ENCODE data around the gene SLC25A51. TPM values are rescaled to one million over a fixed set of nuclear protein-coding genes. Genes with fewer than 3 reads are reported as not detected.

SLC25A51 gene, protein sequence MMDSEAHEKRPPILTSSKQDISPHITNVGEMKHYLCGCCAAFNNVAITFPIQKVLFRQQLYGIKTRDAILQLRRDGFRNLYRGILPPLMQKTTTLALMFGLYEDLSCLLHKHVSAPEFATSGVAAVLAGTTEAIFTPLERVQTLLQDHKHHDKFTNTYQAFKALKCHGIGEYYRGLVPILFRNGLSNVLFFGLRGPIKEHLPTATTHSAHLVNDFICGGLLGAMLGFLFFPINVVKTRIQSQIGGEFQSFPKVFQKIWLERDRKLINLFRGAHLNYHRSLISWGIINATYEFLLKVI
- total RNA-seq, result 26.6 TPM

DNA sequence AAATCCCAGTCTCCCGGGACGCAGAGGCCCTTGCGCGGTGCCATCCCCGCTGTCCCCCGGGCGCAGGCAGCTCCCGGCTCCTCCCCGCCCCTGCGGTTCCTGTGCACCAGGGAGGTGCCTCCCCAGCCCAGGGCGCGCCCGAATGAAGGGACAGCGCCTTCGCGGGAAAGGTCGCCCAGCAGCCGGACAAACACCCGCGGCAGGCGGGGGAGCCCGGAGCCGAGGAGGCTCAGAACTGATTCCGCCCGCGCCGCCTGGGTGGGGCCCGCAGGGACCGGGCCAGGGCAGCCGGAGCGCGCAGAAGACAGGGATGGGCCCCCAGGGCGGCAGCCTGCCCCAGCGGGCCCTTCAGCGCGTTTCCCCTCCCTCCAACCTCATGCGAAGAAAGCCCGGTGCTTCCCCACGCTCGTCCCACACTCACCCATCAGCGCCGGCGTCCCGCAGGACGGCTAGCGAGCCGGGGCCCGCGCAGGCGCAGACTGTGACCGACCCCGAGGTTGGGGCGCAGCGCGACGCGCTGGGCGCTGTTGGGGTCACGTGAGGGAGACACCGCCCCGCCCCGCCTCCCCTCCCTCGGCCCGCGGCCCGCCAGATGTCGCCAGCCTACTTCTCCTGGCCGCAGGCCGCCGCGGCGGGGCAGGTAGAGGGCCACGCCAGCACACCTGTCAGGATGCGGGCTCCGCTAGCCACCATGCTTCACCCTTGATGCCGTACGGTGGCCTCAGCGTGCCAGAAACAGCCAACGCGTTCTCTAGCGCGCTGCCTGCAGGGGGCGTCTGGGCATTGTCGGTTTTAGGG, at the start of gene SLC25A51:
SLC25A51 (minus strand) TSS at position 481 of the 798 bp plus-strand sequence. CDS start 15,577 bp downstream, outside the sequence.
- peak within 1 kb of the TSS; percentile 74 for H3K27ac ChIP-seq (ENCODE audit: low read depth, low read length)
- no peaks in the 10 kb centered on the region for H3K9me3 ChIP-seq (ENCODE audit: control insufficient read depth in 3 of 3, low read length in 3 of 3)
- H3K4me3 ChIP-seq (ENCODE audit: low read length in 3 of 3), result peak within 1 kb of the TSS; percentile 76 to 96 (median 84)
- H3K9ac ChIP-seq (ENCODE audit: low read depth in 1 of 3, low read length in 3 of 3), result peak within 1 kb of the TSS; percentile 67 to 91 (median 88)
- H3K27me3 ChIP-seq (ENCODE audit: control insufficient read depth in 3 of 3, insufficient read depth in 3 of 3, low read length in 3 of 3), result no peaks in the 10 kb centered on the region
- H3K36me3 ChIP-seq (ENCODE audit: control insufficient read depth in 3 of 3, insufficient read depth in 3 of 3, low read length in 3 of 3), result peaks cover 5 to 9% (median 7%) of the 10 kb centered on the region in 3 donors
- peaks cover 15 to 19% (median 17%) of the 10 kb centered on the region in 3 donors for H3K4me1 ChIP-seq (ENCODE audit: control insufficient read depth in 3 of 3, insufficient read depth in 3 of 3, low read length in 3 of 3)

DNA sequence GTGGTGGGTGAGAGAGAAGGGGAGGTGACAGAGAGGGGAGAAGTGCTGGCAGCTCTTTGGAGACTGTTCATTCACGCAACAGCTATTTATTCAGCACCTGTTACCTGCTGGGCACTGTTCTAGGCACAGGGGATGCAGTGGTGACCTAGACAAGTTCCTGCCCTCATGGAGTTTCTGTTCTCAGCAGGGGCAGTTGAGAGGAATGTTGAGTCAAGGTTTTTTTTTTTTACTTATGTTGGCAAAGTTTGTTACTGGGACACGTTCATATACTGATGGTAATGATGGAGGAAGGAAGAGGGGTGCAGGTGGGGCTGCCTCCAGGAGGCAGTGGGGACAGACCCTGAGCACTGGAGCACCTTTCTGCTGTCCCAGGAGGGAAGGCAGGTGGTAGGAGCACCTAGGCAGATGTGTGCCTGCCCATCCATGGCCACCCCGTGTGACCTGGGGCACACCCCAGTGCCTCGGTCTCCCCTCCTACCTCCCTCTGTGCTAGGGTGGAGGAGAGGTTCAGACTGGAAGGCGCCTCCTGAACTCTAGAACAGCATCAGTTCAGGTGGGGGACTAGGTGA, 49.4 kb upstream of the SLC25A51 start:
- Histone ChIP-seq H3K4me1 (ENCODE audit: control insufficient read depth in 3 of 3, insufficient read depth in 3 of 3, low read length in 3 of 3) (peaks cover 9 to 28% (median 22%) of the 10 kb centered on the region in 3 donors), H3K27me3 (ENCODE audit: control insufficient read depth in 3 of 3, insufficient read depth in 3 of 3, low read length in 3 of 3) (no peaks in the 10 kb centered on the region), H3K4me3 (ENCODE audit: low read length in 3 of 3) (no peak overlapping the region), H3K27ac (ENCODE audit: low read depth, low read length) (peak overlapping the region; percentile 49), H3K9me3 (ENCODE audit: control insufficient read depth in 3 of 3, low read length in 3 of 3) (no peaks in the 10 kb centered on the region), H3K9ac (ENCODE audit: low read depth in 1 of 3, low read length in 3 of 3) (peak overlapping the region in 2 of 3 donors; percentile 24 to 72), H3K36me3 (ENCODE audit: control insufficient read depth in 3 of 3, insufficient read depth in 3 of 3, low read length in 3 of 3) (peaks cover 4 to 9% (median 6%) of the 10 kb centered on the region in 3 donors)

DNA sequence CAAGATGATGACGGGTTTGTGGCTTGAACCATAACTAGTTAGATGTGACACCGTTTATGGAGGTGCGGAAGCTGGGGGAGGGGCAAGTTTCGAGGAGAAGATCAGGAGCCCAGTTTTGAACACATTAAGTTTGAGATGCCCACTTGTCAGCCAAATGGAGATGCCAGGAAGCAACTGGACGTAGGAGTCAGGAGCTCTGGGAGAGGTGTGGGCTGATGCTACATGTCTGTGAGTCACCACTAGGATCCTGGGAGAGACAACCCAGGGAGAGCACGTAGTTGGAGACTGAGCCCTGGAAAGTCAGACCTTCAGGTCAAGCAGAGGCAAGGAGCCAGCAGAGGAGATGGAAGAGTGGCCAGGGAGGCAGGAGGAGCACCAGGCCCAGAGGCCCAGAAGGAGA, 48.8 kb upstream of the SLC25A51 start:
- Histone ChIP-seq H3K27ac (ENCODE audit: low read depth, low read length) (no peak overlapping the region), H3K4me1 (ENCODE audit: control insufficient read depth in 3 of 3, insufficient read depth in 3 of 3, low read length in 3 of 3) (peaks cover 9 to 25% (median 22%) of the 10 kb centered on the region in 3 donors), H3K36me3 (ENCODE audit: control insufficient read depth in 3 of 3, insufficient read depth in 3 of 3, low read length in 3 of 3) (peaks cover 4 to 13% (median 8%) of the 10 kb centered on the region in 3 donors), H3K9ac (ENCODE audit: low read depth in 1 of 3, low read length in 3 of 3) (no peak overlapping the region), H3K9me3 (ENCODE audit: control insufficient read depth in 3 of 3, low read length in 3 of 3) (no peaks in the 10 kb centered on the region), H3K4me3 (ENCODE audit: low read length in 3 of 3) (no peak overlapping the region), H3K27me3 (ENCODE audit: control insufficient read depth in 3 of 3, insufficient read depth in 3 of 3, low read length in 3 of 3) (no peaks in the 10 kb centered on the region)

DNA sequence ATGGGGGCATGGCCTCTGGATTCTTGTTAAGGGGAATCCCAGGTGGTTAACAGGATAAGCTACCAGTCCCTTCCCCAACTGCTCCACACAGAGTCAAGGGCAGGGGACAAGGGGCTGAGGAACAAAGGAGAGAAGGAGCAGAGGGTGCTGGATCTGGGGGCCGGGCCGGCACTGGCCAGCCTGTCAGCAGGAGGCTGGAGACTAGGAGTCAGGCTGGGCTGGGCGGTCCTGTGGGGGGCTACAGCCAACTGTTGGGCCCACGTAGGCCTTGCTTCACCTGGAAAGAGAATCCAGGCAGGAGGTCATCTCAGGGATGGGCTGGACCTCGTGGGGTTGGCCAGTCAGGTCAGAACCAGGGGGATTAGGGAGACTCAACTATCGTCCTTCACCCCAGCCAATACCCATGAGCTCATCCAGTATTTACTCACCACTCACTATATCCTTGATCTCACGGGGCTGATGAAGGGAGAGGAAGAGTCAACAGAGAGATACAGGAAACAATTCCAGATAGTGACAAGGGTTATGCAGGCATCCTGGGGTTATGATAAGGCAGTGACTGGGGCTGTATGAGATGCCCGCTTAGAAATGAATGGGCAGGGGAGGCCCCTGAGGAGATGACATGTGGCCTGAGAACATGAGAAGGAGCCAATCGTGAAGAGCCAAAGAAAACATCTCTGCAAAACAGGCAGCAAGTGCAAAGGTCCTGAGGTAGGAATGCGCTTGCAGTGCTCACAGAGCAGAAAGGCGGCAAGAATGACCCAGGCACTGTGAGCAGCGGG, 47.9 kb upstream of the SLC25A51 start:
- H3K9ac ChIP-seq (ENCODE audit: low read depth in 1 of 3, low read length in 3 of 3), result no peak overlapping the region

DNA sequence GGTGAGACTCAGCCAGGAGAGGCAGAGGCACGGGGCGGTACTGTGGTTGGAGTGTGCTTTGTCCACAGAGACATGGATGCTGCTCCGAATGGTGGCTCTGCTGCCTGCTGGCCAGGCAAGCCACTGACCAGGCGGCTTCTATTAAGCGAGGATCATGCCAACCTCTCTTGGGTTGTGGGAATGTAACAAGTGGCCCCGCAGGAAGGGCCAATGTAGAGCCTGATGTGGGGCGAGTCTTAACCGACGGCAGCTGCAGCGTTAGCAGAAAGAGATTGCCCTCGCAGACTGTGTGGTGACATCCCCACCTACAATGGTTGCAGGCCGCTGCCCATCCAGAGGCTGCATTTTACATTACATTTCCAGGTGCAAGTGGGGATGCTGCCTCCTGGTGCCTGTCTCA, 46.6 kb upstream of the SLC25A51 start:
- Histone ChIP-seq H3K27me3 (ENCODE audit: control insufficient read depth in 3 of 3, insufficient read depth in 3 of 3, low read length in 3 of 3) (no peaks in the 10 kb centered on the region), H3K4me1 (ENCODE audit: control insufficient read depth in 3 of 3, insufficient read depth in 3 of 3, low read length in 3 of 3) (peaks cover 9 to 22% (median 19%) of the 10 kb centered on the region in 3 donors), H3K27ac (ENCODE audit: low read depth, low read length) (no peak overlapping the region), H3K9me3 (ENCODE audit: control insufficient read depth in 3 of 3, low read length in 3 of 3) (no peaks in the 10 kb centered on the region), H3K36me3 (ENCODE audit: control insufficient read depth in 3 of 3, insufficient read depth in 3 of 3, low read length in 3 of 3) (peaks cover 13 to 20% (median 18%) of the 10 kb centered on the region in 3 donors), H3K9ac (ENCODE audit: low read depth in 1 of 3, low read length in 3 of 3) (no peak overlapping the region), H3K4me3 (ENCODE audit: low read length in 3 of 3) (no peak overlapping the region)

More for the DNA sequence above, 47.9 kb upstream of the SLC25A51 start:
- Histone ChIP-seq H3K36me3 (ENCODE audit: control insufficient read depth in 3 of 3, insufficient read depth in 3 of 3, low read length in 3 of 3) (peaks cover 11 to 13% (median 12%) of the 10 kb centered on the region in 3 donors), H3K9me3 (ENCODE audit: control insufficient read depth in 3 of 3, low read length in 3 of 3) (no peaks in the 10 kb centered on the region), H3K27ac (ENCODE audit: low read depth, low read length) (no peak overlapping the region), H3K27me3 (ENCODE audit: control insufficient read depth in 3 of 3, insufficient read depth in 3 of 3, low read length in 3 of 3) (no peaks in the 10 kb centered on the region), H3K4me3 (ENCODE audit: low read length in 3 of 3) (no peak overlapping the region), H3K4me1 (ENCODE audit: control insufficient read depth in 3 of 3, insufficient read depth in 3 of 3, low read length in 3 of 3) (peaks cover 9 to 25% (median 22%) of the 10 kb centered on the region in 3 donors)

DNA sequence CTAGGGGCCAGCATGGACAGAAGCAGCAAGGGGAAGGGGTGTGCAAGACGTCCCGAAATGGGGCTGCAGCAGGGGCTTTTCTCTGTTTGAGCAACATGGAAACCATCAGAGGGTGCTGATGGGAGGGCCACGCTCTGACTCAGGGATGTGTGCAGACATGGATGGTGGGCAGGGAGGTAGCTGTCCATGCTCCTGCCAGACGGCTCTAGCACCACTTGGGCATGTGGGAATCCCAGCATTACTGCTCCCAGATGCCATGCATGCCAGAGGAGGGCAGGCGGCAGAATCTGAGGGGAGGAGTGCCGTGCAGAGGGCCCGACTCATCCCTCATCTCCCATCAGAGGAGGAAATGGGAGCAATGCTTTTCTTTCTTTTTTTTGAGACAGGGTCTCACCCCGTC, 45.6 kb upstream of the SLC25A51 start:
- H3K27ac ChIP-seq (ENCODE audit: low read depth, low read length), result no peak overlapping the region
- H3K4me1 ChIP-seq (ENCODE audit: control insufficient read depth in 3 of 3, insufficient read depth in 3 of 3, low read length in 3 of 3), result peaks cover 9 to 18% (median 15%) of the 10 kb centered on the region in 3 donors
- no peaks in the 10 kb centered on the region for H3K27me3 ChIP-seq (ENCODE audit: control insufficient read depth in 3 of 3, insufficient read depth in 3 of 3, low read length in 3 of 3)
- no peaks in the 10 kb centered on the region for H3K9me3 ChIP-seq (ENCODE audit: control insufficient read depth in 3 of 3, low read length in 3 of 3)
- H3K9ac ChIP-seq (ENCODE audit: low read depth in 1 of 3, low read length in 3 of 3), result no peak overlapping the region
- H3K4me3 ChIP-seq (ENCODE audit: low read length in 3 of 3), result no peak overlapping the region
- peaks cover 9 to 18% (median 18%) of the 10 kb centered on the region in 3 donors for H3K36me3 ChIP-seq (ENCODE audit: control insufficient read depth in 3 of 3, insufficient read depth in 3 of 3, low read length in 3 of 3)

DNA sequence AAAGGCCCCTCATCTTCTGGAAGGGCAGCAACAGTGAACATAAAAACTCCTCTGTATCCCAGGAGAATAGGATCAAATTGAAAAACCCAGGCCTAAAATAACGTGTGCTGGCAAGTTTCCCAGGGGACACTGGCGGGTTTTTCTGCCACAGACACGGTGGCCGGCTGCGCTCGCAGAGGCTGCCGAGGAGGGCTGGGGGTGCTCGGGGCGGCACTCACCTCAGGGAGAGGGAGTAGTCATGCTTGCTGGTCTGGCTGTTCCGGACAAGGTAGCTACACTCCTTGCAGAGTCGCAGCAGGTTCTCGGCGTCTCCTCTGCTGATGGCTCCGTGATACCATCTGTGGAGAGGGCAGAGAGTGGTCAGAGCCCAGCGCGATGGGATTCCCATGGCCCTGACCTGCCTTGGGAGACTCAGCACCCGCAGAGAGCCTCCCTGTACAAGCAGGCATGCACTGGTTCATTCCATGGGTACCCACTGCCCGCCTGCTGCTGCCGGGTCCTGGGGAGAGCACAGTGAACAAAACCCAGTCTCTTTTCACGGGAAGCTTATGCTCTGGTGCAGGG, 44.6 kb upstream of the SLC25A51 start:
- Histone ChIP-seq H3K27me3 (ENCODE audit: control insufficient read depth in 3 of 3, insufficient read depth in 3 of 3, low read length in 3 of 3) (no peaks in the 10 kb centered on the region), H3K4me3 (ENCODE audit: low read length in 3 of 3) (no peak overlapping the region), H3K27ac (ENCODE audit: low read depth, low read length) (no peak overlapping the region), H3K9me3 (ENCODE audit: control insufficient read depth in 3 of 3, low read length in 3 of 3) (no peaks in the 10 kb centered on the region), H3K4me1 (ENCODE audit: control insufficient read depth in 3 of 3, insufficient read depth in 3 of 3, low read length in 3 of 3) (peaks cover 9 to 15% (median 10%) of the 10 kb centered on the region in 3 donors), H3K36me3 (ENCODE audit: control insufficient read depth in 3 of 3, insufficient read depth in 3 of 3, low read length in 3 of 3) (peaks cover 9 to 18% (median 18%) of the 10 kb centered on the region in 3 donors), H3K9ac (ENCODE audit: low read depth in 1 of 3, low read length in 3 of 3) (no peak overlapping the region)

DNA sequence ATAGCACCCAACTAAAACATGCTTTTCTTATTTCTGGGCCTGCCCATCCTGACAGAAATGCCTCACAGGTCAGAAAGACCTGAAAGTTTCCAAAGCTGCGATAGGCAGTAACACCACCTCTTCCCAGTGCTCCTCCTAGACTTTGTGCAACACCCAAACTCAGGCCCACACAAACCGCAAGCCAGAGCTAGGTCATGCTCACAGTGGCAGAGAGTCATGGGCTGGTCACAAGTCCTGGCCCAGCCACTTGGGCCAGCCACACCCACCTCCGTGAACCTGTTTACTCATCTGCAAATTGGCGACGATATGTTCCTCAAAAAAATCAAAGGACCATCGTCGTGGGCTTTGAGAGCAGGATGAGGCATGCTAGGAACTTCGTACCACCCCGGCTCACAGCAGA, 44.0 kb upstream of the SLC25A51 start:
- Histone ChIP-seq H3K9me3 (ENCODE audit: control insufficient read depth in 3 of 3, low read length in 3 of 3) (no peaks in the 10 kb centered on the region), H3K9ac (ENCODE audit: low read depth in 1 of 3, low read length in 3 of 3) (no peak overlapping the region), H3K4me1 (ENCODE audit: control insufficient read depth in 3 of 3, insufficient read depth in 3 of 3, low read length in 3 of 3) (peaks cover 12 to 18% (median 13%) of the 10 kb centered on the region in 3 donors), H3K4me3 (ENCODE audit: low read length in 3 of 3) (no peak overlapping the region), H3K27me3 (ENCODE audit: control insufficient read depth in 3 of 3, insufficient read depth in 3 of 3, low read length in 3 of 3) (no peaks in the 10 kb centered on the region), H3K36me3 (ENCODE audit: control insufficient read depth in 3 of 3, insufficient read depth in 3 of 3, low read length in 3 of 3) (peaks cover 9 to 18% (median 18%) of the 10 kb centered on the region in 3 donors), H3K27ac (ENCODE audit: low read depth, low read length) (no peak overlapping the region)

DNA sequence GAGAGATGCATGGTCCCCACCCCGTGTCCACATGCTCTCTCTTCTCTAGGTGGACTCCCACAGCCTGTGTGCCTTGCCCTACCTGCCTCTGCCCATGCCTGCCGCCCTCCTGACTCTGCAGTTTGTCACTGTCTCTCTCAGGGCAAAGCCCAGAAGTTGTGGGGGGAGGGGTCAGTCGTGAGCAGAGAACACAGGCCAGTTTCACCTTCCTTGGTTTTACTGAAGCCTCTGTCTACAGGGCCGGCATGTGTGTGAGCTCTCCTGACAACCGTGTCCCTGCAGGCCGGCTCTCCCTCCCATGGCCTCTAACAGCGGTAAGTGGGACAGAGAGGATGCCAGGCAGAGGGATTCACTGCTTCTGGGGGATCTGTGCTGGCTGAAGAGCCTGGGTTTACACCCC, 43.5 kb upstream of the SLC25A51 start:
- Histone ChIP-seq H3K9ac (ENCODE audit: low read depth in 1 of 3, low read length in 3 of 3) (no peak overlapping the region), H3K4me1 (ENCODE audit: control insufficient read depth in 3 of 3, insufficient read depth in 3 of 3, low read length in 3 of 3) (peaks cover 12 to 19% (median 13%) of the 10 kb centered on the region in 3 donors), H3K36me3 (ENCODE audit: control insufficient read depth in 3 of 3, insufficient read depth in 3 of 3, low read length in 3 of 3) (peaks cover 8 to 18% (median 18%) of the 10 kb centered on the region in 3 donors), H3K27ac (ENCODE audit: low read depth, low read length) (no peak overlapping the region), H3K9me3 (ENCODE audit: control insufficient read depth in 3 of 3, low read length in 3 of 3) (no peaks in the 10 kb centered on the region), H3K27me3 (ENCODE audit: control insufficient read depth in 3 of 3, insufficient read depth in 3 of 3, low read length in 3 of 3) (no peaks in the 10 kb centered on the region), H3K4me3 (ENCODE audit: low read length in 3 of 3) (no peak overlapping the region)
